Measurements from ENCODE around the gene RIN3.

Gene RIN3

DNA sequence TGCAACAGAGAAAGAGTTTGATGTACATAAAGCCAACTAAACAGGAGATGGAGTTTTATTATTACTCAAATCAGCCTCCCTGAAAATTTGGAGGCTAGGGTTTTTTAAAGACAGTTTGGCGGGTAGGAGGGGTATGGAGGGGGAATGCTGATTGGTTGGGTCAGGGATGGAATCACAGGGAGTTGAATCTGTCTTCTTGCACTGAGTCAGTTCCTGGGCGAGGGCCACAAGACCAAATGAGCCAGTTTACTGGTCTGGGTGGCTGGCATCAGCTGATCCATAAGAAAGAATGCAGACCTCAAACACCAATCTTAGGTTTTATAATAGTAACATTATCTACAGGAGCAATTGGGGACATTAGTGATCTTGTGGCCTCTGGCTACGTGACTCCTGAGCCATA lies 64.9 kb downstream of the RIN3 start:
- no peak for DNase-seq

DNA sequence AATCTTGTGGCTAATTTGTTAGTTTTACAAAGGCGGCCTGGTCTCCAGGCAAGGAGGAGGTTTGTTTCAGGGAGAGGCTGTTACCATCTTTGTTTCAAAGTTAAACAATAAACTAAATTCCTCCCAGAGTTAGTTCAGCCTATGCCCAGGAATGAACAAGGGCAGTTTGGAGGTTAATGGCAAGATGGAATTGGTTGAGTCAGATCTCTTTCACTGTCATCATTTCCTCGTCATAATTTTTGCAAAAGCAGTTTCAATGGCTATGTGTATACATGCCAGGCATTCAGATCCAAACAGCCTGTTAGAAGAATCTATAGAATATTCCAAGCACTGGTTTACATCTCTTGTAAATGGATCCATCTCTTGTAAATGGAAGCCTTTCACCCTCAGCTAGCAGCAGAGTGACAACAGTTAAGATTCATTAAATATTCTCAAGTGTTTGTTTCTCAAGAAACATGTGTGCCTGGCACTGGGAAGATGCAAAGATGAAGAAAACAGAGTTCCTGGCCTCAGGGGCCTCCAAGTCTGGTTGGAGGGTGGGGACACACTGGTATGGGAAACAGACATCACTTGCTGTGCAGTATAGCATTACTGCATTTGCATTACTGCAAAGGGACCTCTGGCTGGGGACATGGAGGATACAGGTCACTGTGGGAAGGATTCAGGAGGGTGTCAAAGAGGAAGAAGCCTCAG lies 65.8 kb downstream of the RIN3 start:
- DNase-seq = no peak

- DNase-seq = no peak
Measured at GRCh38 chr14:92581206-92581605, 67.6 kb downstream of the RIN3 start.

- no peak for DNase-seq
Measured at GRCh38 chr14:92581966-92582566, 68.5 kb downstream of the RIN3 start.

DNA sequence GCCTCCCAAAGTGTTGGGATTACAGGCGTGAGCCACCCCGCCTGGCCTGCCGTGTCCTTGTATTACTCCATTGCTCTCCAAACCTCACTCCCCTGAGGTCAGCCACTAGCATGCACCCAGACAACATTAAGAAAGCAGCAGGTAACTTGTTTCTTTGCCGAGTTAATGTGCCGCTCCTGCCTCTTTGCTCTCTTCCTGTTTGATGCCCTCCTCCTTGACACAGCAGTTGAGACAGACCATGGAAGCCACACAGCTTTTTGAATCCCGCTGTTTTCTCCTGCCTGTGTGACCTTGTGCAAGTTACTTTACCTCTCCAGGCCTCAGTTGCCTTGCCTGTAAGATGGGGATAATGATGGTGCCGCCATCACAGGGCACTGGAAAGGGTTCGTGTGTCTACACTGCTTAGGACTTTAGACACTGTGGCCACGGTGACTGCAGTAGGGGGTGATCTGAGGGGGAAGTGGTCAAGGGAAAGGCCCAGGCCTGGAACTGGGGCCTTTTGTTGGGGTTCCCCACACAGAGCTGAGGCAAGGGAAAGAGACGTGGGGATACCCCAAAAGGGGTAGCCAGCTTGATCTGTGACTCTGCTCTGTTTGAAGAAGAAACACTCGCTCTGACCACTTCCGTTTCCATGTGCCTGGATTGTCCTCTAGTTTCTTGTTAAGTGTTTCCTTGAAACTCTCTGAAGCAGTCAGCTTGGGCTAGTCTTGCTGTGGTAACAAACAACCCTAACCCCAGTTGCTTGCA lies 69.3 kb downstream of the RIN3 start:
- no peak for DNase-seq

- DNase-seq = no peak
Measured at GRCh38 chr14:92584220-92584619, 70.6 kb downstream of the RIN3 start.

GRCh38 chr14:92584816-92585215 lies 71.2 kb downstream of the RIN3 start:
- DNase-seq = no peak

GRCh38 chr14:92585981-92586937 lies 72.7 kb downstream of the RIN3 start:
- no peak for DNase-seq

DNA sequence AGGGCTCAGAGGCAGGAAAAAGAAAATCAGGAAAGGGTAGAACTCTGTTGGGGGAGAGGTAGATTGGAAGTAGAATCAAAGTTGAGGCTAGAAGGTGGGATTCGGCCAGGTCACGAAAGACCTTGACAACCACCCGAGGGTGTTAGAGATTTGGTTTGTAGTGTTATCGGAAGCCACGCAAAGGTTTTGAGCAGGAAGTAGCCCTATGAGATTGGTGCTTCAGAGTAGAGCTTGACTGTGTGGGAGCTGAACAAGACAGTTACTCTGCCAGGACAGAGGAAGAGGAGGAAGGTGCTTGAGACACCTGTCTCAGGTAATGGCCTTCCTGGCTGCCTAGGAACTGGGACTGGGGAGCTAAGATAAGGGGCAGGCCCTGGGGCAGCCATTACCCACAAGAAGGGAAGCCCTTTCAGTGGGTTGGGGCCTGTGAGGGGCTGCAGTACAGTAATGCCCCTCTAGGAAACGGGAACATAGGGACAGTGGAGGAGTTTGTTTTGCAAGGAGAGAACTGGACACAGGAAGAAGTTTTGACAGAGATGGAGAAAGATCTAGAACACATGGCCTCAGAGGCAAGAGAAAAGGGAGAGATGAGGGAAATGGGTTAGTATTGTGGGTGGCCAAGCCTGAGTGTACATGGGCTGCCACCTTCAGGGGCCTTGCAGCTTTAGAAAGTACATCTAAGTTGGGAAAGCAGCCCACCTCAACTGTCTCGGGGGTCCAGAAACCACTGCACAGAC lies 73.5 kb downstream of the RIN3 start:
- DNase-seq = no peak

DNA sequence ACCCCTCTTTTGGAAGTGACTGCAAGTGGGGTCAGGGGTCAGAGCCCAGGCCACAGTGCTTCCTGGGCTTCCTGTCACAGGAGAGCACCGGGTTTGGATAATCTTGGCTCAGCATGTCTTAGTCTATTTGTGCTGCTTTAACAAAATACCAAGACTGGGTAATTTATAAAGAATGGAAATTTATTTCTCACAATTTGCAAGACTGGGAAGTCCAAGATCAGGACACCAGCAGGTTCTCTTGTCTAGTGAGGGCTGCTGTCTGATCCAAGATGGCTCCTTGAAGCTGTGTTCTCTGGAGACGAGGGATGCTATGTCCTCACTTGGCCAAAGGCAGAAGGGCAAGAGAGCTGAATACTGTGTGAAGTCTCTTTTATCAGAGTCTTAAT lies 74.1 kb downstream of the RIN3 start:
- DNase-seq = no peak

GRCh38 chr14:92589213-92589852 lies 75.8 kb downstream of the RIN3 start:
- no peak for DNase-seq

- no peak for DNase-seq
Measured at GRCh38 chr14:92590176-92590575, 76.6 kb downstream of the RIN3 start.

GRCh38 chr14:92590941-92591340 lies 77.4 kb downstream of the RIN3 start:
- no peak for DNase-seq

GRCh38 chr14:92591346-92591745 lies 77.8 kb downstream of the RIN3 start:
- no peak for DNase-seq

DNA sequence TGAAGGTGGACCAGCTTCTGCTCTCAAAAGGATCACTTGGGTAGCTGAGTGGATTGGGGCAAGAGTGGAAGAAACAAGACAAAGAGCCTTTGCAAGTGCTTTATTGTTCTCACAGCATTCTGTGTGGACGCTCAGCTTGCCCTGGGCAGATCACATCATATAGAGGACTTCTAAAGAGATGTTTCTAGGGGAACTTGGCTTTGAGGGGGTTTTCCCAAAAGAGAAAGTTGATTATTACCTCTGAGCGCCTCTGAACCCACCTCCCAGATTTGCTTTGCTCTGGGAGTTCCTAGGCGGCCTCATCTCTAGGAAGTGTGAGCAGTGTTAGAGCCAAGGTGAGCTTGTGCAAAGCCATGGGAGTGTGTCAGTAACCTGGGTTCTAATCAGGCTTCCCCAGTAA lies 81.7 kb downstream of the RIN3 start:
- DNase-seq = no peak

- DNase-seq = no peak
Measured at GRCh38 chr14:92596331-92596907, 82.8 kb downstream of the RIN3 start.

- no peak for DNase-seq
Measured at GRCh38 chr14:92597906-92598905, 84.6 kb downstream of the RIN3 start.

DNA sequence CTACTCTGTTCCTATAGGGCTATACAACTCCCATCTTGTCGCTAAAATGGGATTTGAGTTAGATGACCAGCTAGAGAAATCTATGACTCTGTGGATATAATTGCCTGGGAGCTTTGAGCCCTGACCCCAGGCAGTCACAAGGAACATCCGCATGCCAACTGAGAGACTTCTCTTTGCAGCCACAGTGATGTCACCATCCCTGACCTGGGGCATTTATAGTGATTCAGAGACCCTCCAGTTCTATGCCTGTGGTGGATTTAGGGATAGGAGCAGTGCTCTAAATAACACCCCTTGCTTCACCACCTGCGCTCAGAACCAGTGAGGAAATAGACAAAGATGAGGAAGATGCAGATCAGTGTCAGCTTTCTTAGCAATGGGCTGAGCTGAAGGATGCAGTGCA lies 86.2 kb downstream of the RIN3 start:
- DNase-seq = no peak

GRCh38 chr14:92600318-92601053 lies 86.9 kb downstream of the RIN3 start:
- no peak for DNase-seq

All from DMS79 treated with DMSO at 0.1 percent for 48 hours (cell line).